HepG2 (cell line): ENCODE data around the gene ADAMTS13. TPM values are rescaled to one million over a fixed set of nuclear protein-coding genes. Genes with fewer than 3 reads are reported as not detected.

Source experiments
- ATAC-seq: fragments of 200-7000 bp; cut with Tn5 transposase; 3 replicates; pipeline ENCODE4 v1.9.1; 2020; ENCODE audit warnings: mild to moderate bottlenecking, moderate library complexity
- BruUV-seq: library from RNA; stranded (reverse); fragments of 400-500 nt; replicated peaks from 2 replicates; lab custom pipeline; 2021; lab: Mats Ljungman, UMichigan
- CTCF ChIA-PET: fragments of 300-600 bp; formaldehyde crosslinking; extraction: SDS; loops from one replicate; lab custom pipeline; 2021; ENCODE audit warnings: low total read pairs, inconsistent platforms, low intra/inter-chr PET ratio; lab: Yijun Ruan, JAX
- POLR2A ChIA-PET: fragments of 350-600 bp; sonication (Branson Sonifier 250); formaldehyde crosslinking; loops from one replicate; lab custom pipeline; 2020; ENCODE audit warnings: antibody characterized with exemption, inconsistent platforms; lab: Yijun Ruan, JAX
- DNase-seq: peaks from one replicate; pipeline ENCODE4 v3.0.0-alpha.2; 2015; ENCODE audit warnings: low spot score
- FAIRE-seq: peaks from 3 replicates; lab custom pipeline; 2011; peaks lifted over from hg19 to GRCh38; lab: Jason Lieb, UNC
- H2AFZ ChIP-seq: one replicate; pipeline ENCODE4 v1.6.1; 2011; ENCODE audit warnings: low read length, inconsistent platforms
- H3K27ac ChIP-seq: fragments of 300-600 bp; 3 replicates; pipeline ENCODE4 v1.8.0; 2011; ENCODE audit warnings: mixed run types, mild to moderate bottlenecking, mixed read lengths, low read length, inconsistent platforms; ENCODE audit not compliant: insufficient read depth; ENCODE audit errors: extremely low read length
- H3K27me3 ChIP-seq, 2 experiments: fragments of 200-600 bp in 1 of 2; 2 replicates in 1 of 2; 3 replicates in 1 of 2; pipeline versions ENCODE4 v1.6.0 to v1.8.0; 2011; ENCODE audit warnings: low read length in 2 of 2, mild to moderate bottlenecking in 2 of 2, moderate library complexity in 2 of 2, inconsistent platforms in 1 of 2; ENCODE audit not compliant: insufficient read depth in 2 of 2, control insufficient read depth in 1 of 2
- H3K36me3 ChIP-seq, 2 experiments: fragments of 200-600 bp in 1 of 2; replicated peaks in 1 of 2; 2 replicates in 1 of 2; 3 replicates in 1 of 2; pipeline versions ENCODE4 v1.5.1 to v1.8.0; 2011; ENCODE audit warnings: low read length in 2 of 2, inconsistent platforms in 1 of 2; ENCODE audit not compliant: insufficient read depth in 2 of 2, control insufficient read depth in 1 of 2
- H3K4me1 ChIP-seq: 2 replicates; pipeline ENCODE4 v1.5.1; 2012; ENCODE audit warnings: low read length, inconsistent platforms; ENCODE audit not compliant: insufficient read depth
- H3K4me2 ChIP-seq: 2 replicates; pipeline ENCODE4 v1.6.0; 2011; ENCODE audit warnings: low read depth, low read length, inconsistent platforms
- H3K4me3 ChIP-seq, 3 experiments: fragments of 200-600 bp in 1 of 3; sonication (generic), shearing (Covaris generic) in 1 of 3; replicated peaks in 1 of 3; 2 replicates each; pipeline ENCODE4 v1.5.1; 2011 to 2016; ENCODE audit warnings: low read length in 3 of 3, inconsistent platforms in 2 of 3, low read depth in 2 of 3, mild to moderate bottlenecking in 2 of 3, control low read depth in 1 of 3, mixed read lengths in 1 of 3; ENCODE audit not compliant: insufficient read depth in 1 of 3
- H3K79me2 ChIP-seq: one replicate; pipeline ENCODE4 v1.6.1; 2011; ENCODE audit warnings: low read length, inconsistent platforms; ENCODE audit not compliant: insufficient read depth
- H3K9ac ChIP-seq: 2 replicates; pipeline ENCODE4 v1.6.0; 2011; ENCODE audit warnings: mild to moderate bottlenecking, low read depth, low read length, inconsistent platforms; ENCODE audit not compliant: insufficient read depth
- H3K9me3 ChIP-seq: 2 replicates; pipeline ENCODE4 v1.5.1; 2012; ENCODE audit warnings: mild to moderate bottlenecking, low read length
- H4K20me1 ChIP-seq: 2 replicates; pipeline ENCODE4 v1.6.0; 2011; ENCODE audit warnings: inconsistent platforms, mild to moderate bottlenecking, low read length, moderate library complexity; ENCODE audit not compliant: insufficient read depth
- CCDC6 ChIP-seq: sonication (generic); formaldehyde crosslinking; IDR thresholded peaks from 2 replicates; pipeline ENCODE4 v1.8.1; 2022; ENCODE audit warnings: mild to moderate bottlenecking, missing genetic modification reagents, moderate library complexity
- CENPT ChIP-seq: sonication (generic); formaldehyde crosslinking; IDR thresholded peaks from 2 replicates; pipeline ENCODE4 v1.8.0; 2022; ENCODE audit warnings: low read depth, mild to moderate bottlenecking, moderate library complexity, missing genetic modification reagents
- KLF6 ChIP-seq: IDR thresholded peaks from 2 replicates; pipeline ENCODE4 v1.8.0; 2016; ENCODE audit warnings: missing biosample characterization, missing genetic modification reagents
- MTA3 ChIP-seq: sonication (generic); formaldehyde crosslinking; IDR thresholded peaks from 2 replicates; pipeline ENCODE4 v1.4.0; 2020; ENCODE audit warnings: missing genetic modification reagents
- TOPORS ChIP-seq: sonication (generic); formaldehyde crosslinking; IDR thresholded peaks from 2 replicates; pipeline ENCODE4 v1.8.0; 2023; ENCODE audit warnings: mild to moderate bottlenecking, missing genetic modification reagents
- ZKSCAN5 ChIP-seq: sonication (generic); formaldehyde crosslinking; IDR thresholded peaks from 2 replicates; pipeline ENCODE4 v1.5.1; 2020; ENCODE audit warnings: mild to moderate bottlenecking, missing genetic modification reagents
- ZNF652 ChIP-seq: IDR thresholded peaks from 2 replicates; pipeline ENCODE4 v1.6.1; 2016; ENCODE audit warnings: low read depth, borderline replicate concordance
- WGBS: methylation state at CpG from one replicate; pipeline ENCODE4 v1.1.6; 2017; ENCODE audit warnings: low lambda C conversion rate; 5-methylcytosine and 5-hydroxymethylcytosine counted together
- in situ Hi-C: cut with HindIII; loops from 2 replicates; pipeline ENCODE4 v1.10.0; 2017; ENCODE audit warnings: low pct_unique_long_range_greater_than_20kb; ENCODE audit not compliant: extremely low pct_ligation_motif_present
- intact Hi-C: fragments of 100-400 bp; cut with micrococcal nuclease; formaldehyde crosslinking; loops from one replicate; pipeline ENCODE4 v1.10.0; 2022; ENCODE audit not compliant: unreplicated experiment
- polyA plus RNA-seq, 8 experiments: library from polyadenylated mRNA; depleted of rRNA in 3 of 8; stranded (reverse) in 7 of 8; unstranded in 1 of 8; fragments of >200 nt; fragmentation: Illumina TruSeq in 4 of 8; extraction: Trizol in 4 of 8; gene quantifications; 2 replicates each; pipeline versions ENCODE4 v1.2.1 to v1.2.3, GENCODE V29; 2011 to 2016; ENCODE audit warnings: low read depth in 4 of 8, missing spikeins in 1 of 8, mixed read lengths in 1 of 8; ENCODE audit not compliant: insufficient read depth in 1 of 8
- total RNA-seq, 5 experiments: library from RNA; depleted of rRNA; stranded (reverse); fragments of >200 nt; fragmentation: Illumina TruSeq; extraction: Trizol; gene quantifications; 2 replicates each; pipeline ENCODE4 v1.2.3, GENCODE V29; 2016; ENCODE audit warnings: low read depth in 1 of 5
- TF ChIP-seq, protein P1 (sequence below): sonication (generic); formaldehyde crosslinking; IDR thresholded peaks from 2 replicates; pipeline ENCODE4 v1.5.0; 2020; ENCODE audit warnings: missing genetic modification reagents, mild to moderate bottlenecking, borderline replicate concordance
- TF ChIP-seq, protein P2 (sequence below): sonication (generic); formaldehyde crosslinking; conservative IDR thresholded peaks from 2 replicates; pipeline ENCODE4 v1.8.0; 2022; ENCODE audit warnings: low read depth, missing genetic modification reagents

Gene ADAMTS13
- total and polyA plus RNA-seq, 2 of the 13 experiments (the other 11 are each of a cell fraction or from before 2014, with no cell fraction given), result 0.91 to 4.5 TPM

DNA sequence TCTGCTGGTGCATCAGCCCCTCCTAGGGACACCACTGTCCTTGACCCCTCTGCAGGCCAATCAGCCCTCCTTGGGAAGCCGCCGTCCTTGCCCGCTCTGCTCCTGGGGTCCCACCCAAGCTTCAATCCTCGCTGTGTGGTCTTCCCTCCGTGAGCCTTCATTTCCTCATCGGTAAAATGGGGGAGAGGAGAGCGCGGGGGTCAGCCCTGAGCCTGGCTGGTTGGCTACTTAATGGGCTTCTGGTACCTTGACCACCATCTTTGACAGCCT lies 69.4 kb downstream of the ADAMTS13 start:
- ATAC-seq, result no peak
- no peak for FAIRE-seq

More for the DNA sequence above, 69.4 kb downstream of the ADAMTS13 start:
- Histone ChIP-seq H4K20me1 (no peaks in the 10 kb centered on the region), H3K36me3 (no peaks in the 10 kb centered on the region), H3K27me3 (peaks cover 14 to 74% of the 10 kb centered on the region in 2 experiments), H3K79me2 (no peaks in the 10 kb centered on the region), H3K4me2 (no peak overlapping the region), H3K9ac (no peak overlapping the region), H3K9me3 (no peaks in the 10 kb centered on the region), H3K27ac (no peak overlapping the region), H3K4me1 (peaks cover 79% of the 10 kb centered on the region), H3K4me3 (no peak overlapping the region), H2AFZ (no peak overlapping the region)
- intact Hi-C loops, result no loop called here
- no peak for DNase-seq
- ChIA-PET POLR2A (no interaction called here), CTCF (no interaction called here)
- WGBS, result 60% methylated on average over 5 of the region's 8 CpGs
- BruUV-seq, result no TSS peak
- in situ Hi-C loops, result no loop called here
- TF ChIP-seq TOPORS (CRISPR knock-in tag) (no peak), ZNF652 (no peak), KLF6 (CRISPR knock-in tag) (no peak), ZKSCAN5 (CRISPR knock-in tag) (no peak), CCDC6 (CRISPR knock-in tag) (no peak), CENPT (CRISPR knock-in tag) (no peak), MTA3 (CRISPR knock-in tag) (no peak)
- TF ChIP-seq, protein P1, sequence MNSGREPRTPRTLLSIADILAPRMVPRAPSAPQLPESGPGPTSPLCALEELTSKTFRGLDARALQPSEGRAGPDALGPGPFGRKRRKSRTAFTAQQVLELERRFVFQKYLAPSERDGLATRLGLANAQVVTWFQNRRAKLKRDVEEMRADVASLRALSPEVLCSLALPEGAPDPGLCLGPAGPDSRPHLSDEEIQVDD (CRISPR knock-in tag), result no peak
- TF ChIP-seq, protein P2, sequence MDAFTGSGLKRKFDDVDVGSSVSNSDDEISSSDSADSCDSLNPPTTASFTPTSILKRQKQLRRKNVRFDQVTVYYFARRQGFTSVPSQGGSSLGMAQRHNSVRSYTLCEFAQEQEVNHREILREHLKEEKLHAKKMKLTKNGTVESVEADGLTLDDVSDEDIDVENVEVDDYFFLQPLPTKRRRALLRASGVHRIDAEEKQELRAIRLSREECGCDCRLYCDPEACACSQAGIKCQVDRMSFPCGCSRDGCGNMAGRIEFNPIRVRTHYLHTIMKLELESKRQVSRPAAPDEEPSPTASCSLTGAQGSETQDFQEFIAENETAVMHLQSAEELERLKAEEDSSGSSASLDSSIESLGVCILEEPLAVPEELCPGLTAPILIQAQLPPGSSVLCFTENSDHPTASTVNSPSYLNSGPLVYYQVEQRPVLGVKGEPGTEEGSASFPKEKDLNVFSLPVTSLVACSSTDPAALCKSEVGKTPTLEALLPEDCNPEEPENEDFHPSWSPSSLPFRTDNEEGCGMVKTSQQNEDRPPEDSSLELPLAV (CRISPR knock-in tag), result no peak
